HG03139 (cell line): Measurements from ENCODE around the gene RDH13.

ENCODE experiments used
- ATAC-seq: cut with Tn5 transposase; IDR thresholded peaks from one replicate; pipeline ENCODE4 v1.9.1; 2021; ENCODE audit not compliant: unreplicated experiment

The RDH13 gene

DNA sequence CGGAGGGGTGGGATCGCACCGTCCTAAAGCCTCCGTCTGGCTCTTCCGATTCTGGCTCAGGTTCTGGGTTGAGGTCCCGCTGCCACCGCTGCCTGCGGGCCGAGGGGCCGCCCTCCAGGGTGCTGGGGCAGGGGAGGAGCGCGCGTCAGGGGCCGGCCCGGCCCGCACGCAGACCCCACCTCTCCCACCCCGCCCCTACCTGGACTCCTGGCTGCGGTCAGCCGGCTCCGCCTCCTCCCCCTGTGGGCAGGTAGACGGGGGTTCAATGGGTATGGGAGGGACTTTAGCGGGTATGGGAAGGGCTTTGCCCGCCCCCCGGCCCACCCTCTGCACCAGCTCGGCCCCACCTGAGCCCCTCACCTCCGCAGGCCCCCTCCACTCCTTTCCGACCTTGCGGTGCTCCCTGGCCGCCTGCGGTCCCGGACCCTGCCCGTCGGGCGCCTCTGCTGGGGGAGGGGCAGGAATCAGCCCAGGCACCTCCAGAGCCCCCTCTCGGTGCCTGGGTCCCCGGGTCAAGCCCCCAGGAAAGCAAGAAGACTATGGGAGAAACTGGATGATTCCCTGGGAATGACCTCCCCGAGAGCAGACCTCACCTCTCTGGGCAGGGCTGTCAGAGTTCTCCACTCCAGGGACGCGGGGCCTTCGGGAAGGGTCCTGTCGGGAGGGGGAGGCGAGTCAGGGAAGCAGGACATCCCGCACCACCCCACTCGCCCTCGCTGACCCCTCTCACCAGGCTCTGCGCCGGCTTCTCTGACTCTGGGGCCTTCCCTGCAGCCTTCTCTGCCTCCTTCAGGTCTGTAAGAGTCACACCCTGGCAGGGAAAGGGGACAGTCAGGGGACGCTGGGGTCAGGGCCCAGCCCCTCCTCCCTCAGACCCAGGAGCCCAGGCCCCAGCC lies 29.7 kb upstream of the RDH13 start:
- ATAC-seq: no peak

DNA sequence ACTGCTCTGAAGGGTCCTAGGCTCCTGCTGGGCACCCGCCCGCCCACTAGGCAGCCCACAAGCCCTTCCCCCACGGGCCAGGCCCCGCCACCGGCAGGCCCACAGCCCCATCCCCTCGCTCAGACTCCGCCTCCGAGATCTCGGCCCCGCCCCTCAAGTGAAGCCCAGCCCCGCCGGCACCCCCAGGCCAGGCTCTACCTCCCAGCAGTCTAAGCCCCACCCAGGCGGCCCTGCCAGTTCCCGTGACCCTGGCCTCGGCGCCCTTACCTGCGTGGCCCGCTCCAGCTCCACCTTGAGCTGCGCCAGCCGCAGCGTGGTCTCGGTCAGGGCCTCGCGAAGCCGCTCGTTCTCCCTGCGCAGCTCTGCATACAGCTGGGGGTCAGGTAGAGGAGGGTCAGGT lies 29.0 kb upstream of the RDH13 start:
- no peak for ATAC-seq

GRCh38 chr19:55091126-55091910 lies 28.4 kb upstream of the RDH13 start:
- ATAC-seq: no peak

GRCh38 chr19:55090564-55090963 lies 27.6 kb upstream of the RDH13 start:
- ATAC-seq: no peak

DNA sequence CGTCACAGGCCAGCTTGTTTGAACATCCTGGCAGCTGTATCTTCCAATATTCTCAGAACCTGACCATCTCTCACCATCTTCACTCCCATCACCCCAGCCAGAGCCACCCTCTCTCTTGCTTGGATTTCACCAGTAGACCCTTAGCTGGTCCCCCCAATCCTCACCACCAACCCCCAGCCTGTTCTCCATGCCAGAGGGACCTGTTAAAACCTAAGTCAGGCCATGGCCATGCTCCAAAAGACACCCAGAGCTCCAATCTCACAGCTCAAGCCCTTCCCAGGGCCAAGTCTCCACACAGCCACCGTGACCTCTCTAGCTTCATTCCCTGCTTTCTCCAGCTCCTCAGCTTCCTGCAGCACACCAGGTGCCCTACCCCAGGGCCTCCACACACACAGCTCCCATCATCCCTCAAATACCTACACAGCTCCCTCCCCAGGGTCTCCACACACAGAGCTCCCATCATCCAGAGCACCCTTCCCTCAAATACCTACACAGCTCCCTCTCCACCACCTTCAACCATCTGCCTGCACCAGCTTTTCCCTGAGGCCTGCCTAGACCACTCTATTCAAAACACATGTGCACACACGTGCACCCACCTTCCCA lies 26.5 kb upstream of the RDH13 start:
- ATAC-seq: no peak

GRCh38 chr19:55088543-55089341 lies 25.8 kb upstream of the RDH13 start:
- ATAC-seq: no peak

GRCh38 chr19:55088021-55088451 lies 25.1 kb upstream of the RDH13 start:
- no peak for ATAC-seq

DNA sequence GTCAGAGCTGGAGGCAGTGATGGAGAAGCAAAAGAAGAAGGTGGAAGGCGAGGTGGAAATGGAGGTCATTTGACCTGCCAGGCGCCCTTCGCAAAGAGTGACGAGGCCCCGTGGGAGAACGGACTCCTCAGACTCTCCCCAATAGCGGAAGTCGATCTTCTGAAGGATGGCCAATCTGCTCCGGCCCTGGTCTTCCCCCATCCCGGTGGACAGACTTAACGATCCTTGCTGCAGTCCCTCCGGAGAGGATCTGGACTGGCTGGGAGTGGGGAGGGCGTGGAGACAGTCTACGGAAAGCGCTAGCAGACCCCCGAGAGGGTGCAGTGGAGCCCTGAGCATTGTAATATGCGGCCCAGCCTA lies 24.6 kb upstream of the RDH13 start:
- no peak for ATAC-seq

DNA sequence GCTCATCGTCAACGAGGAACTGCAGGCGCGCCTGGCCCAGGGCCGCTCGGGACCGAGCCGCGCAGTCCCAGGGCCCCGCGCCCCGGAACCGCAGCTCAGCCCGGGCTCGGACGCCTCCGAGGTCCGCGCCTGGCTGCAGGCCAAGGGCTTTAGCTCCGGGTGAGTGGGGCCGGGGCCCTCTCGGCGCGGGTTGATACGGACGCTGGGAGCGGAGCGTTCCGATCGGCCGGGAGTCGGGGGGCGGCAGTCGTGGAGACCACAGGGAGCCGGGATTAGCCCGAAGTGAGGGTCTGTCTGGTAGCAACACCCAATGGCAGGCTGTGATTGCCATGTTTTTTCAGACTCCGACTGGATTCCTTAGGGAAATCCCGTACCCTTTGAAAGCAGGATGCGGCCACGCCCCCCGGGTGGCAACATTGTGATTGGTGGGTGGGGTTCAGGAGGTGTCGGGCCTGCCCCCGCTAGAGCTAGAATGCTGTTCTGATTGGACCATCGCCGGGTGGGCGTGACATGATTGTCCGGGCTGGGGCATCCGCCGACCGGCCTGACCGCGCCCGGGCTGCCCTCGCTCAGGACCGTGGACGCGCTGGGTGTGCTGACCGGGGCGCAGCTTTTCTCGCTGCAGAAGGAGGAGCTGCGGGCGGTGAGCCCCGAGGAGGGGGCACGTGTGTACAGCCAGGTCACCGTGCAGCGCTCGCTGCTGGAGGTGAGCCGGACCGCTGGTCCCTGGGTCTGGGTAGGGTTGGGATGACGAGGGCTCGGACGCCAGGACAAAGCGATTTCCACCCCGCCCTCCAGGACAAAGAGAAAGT lies 24.0 kb upstream of the RDH13 start:
- no peak for ATAC-seq

GRCh38 chr19:55085923-55086715 lies 23.2 kb upstream of the RDH13 start:
- ATAC-seq: no peak

DNA sequence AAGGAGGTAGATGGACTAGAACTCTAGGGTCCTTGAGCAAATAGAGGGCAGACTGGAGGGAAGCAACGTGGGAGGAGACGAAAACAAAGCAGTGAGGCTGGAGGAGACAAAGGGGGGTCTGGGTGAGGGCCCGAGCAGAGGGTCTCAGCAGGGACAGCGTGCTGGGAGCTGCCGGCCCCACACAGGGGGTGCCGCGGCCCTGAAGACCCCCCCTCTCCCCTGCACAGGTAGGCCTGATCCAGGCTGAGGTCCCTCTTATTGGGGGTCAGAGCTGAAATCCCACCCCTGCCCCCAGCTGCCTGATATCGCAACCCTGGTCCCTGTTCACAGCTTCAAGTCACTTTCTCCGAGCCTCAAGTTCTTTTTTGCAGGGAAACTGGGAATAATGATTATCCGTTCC lies 21.5 kb upstream of the RDH13 start:
- no peak for ATAC-seq

DNA sequence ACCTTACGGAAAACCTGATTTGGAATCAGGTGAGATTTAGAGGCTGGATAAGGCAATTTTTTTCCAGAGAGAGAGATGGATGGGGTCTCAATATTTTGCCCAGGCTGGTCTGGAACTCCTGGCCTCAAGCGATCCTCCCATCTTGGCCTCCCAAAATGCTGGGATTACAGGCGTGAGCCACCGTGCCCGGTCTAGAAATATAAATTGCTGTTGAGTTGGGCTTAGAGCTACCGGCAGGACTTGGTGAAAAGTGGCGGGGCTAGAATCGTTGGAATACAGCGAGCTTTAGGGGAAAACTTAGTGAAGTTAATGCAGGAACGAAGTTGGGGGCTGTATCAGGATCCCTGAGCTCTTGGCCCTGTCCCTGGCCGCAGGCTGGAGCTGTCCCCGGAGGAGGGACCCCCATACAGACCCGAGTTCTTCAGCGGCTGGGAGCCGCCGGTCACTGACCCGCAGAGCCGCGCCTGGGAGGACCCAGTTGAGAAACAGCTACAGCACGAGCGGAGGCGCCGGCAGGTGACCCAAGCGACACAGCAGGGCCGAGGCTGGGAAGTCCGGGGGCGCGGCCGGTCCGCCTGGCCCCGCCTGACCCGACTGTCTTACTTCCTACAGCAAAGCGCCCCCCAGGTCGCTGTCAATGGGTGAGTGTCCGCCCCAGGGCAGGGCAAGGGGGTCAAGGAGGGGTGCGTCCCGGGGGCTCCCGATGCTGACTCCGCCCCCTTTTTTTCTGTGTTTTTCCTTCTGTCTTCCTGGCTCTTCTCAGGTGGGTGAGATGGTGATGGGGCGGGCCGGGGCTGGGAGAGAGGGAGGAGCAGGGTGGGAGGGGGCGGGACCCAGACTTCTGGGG lies 20.3 kb upstream of the RDH13 start:
- ATAC-seq: no peak

GRCh38 chr19:55082020-55082851 lies 19.3 kb upstream of the RDH13 start:
- ATAC-seq: no peak

DNA sequence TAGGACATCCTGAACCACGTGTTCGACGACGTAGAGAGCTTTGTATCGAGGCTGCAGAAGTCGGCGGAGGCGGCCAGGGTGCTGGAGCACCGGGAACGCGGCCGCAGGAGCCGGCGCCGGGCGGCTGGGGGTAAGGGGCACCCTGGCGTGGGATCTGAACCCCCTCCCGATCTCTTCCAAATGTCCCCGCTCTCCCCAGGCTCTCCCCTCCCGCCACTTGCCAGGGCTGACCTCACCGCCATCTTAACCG lies 18.7 kb upstream of the RDH13 start:
- no peak for ATAC-seq

DNA sequence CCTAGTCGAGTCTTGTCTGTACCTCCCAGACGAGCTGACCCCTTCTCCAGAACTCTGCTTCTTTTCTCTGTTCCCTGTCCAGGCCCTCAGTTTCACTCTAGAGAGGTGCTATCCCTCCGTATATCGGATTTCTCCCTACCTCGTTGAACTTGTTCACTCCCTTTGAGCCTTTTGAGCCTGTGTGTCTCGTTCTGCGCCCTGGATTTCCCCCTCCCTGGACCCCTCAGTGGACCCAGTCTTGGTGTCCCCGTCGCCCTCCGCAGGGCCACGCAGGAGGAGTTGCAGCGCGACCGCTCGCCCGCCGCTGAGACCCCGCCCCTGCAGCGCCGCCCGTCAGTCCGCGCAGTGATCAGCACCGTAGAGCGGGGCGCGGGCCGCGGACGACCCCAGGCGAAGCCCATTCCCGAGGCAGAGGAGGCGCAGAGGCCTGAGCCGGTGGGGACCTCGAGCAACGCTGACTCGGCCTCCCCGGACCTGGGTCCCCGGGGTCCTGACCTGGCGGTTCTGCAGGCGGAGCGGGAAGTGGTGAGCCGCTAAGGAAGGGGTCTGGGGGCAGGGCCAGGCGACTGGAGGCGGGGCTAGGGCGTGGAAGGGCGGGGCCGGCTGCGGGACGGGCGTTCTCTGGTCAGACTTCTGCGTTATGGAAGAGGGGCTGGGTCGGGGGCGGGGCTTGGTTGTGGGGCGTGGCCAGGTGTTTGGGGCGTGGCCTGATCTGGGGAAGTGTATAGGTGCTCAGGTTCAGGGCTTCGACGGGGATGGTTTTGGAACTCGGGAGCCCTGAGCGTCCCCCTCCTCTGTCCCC lies 18.2 kb upstream of the RDH13 start:
- peak; percentile 55 for ATAC-seq

DNA sequence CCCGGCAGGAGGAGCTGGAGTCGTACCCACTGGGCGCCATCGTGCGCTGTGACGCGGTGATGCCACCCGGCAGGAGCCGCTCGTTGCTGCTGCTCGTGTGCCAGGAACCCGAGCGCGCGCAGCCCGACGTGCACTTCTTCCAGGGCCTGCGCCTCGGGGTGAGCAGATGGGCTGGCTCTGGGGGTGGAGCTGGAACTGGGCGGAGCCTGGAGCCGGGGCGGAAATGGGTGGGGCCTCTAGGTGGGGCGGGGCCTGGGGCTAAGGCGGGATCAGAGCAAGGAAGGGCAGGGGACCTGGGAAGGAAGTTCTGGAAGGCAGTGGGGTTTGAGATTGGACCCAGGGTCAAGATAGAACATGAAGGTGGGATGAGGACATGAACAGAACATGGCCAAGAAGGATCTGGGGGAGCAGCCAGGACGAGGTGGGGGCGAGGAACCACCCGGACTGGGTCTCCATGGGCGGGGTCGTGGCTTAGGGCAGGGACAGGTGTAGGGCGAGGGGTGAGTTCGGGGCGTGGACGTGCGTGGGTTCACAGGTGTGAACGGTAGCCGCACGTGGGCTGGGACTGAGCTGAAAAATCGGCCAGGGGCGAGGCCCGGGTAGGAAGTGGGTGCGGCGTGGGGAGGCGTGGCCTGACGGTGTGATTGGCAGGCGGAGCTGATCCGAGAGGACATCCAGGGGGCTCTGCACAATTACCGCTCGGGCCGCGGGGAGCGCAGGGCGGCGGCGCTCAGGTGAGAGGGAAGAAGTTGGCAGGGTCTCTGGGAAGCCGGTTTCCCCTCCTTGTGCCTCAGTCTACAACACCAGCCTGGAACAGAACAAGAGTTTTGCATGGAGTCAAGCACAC lies 17.4 kb upstream of the RDH13 start:
- ATAC-seq: no peak
